SK-N-SH (cell line): Measurements from ENCODE around the gene DNAH5. TPM values are rescaled to one million over a fixed set of nuclear protein-coding genes. Genes with fewer than 3 reads are reported as not detected.

ENCODE experiments used
- CTCF ChIA-PET: fragments of 300-600, 350-600 bp; formaldehyde crosslinking; extraction: SDS; loops from one replicate; lab custom pipeline; 2021; lab: Yijun Ruan, JAX
- POLR2A ChIA-PET: fragments of 350-600 bp; sonication (Branson Sonifier 250); formaldehyde crosslinking; extraction: SDS; loops from one replicate; lab custom pipeline; 2020; ENCODE audit warnings: antibody characterized with exemption, inconsistent platforms; lab: Yijun Ruan, JAX
- DNase-seq: peaks from one replicate; pipeline ENCODE4 v3.0.0; 2012
- H2AFZ ChIP-seq: fragments of 200-600 bp; sonication (generic); 2 replicates; pipeline ENCODE4 v1.8.1; 2016; ENCODE audit warnings: antibody characterized with exemption, mild to moderate bottlenecking, low read depth
- H3F3A ChIP-seq: fragments of 200-600 bp; sonication (generic); replicated peaks from 2 replicates; pipeline ENCODE3; 2016; ENCODE audit warnings: antibody characterized with exemption, mild to moderate bottlenecking; ENCODE audit not compliant: insufficient read depth
- H3K27ac ChIP-seq, 2 experiments: fragments of 200-500 bp in 1 of 2; fragments of 200-600 bp in 1 of 2; sonication (Bioruptor generic) in 1 of 2; sonication (generic), shearing (Covaris generic) in 1 of 2; 2 replicates each; pipeline versions ENCODE4 v1.5.1 to v1.6.1; 2014 to 2016; ENCODE audit warnings: low read depth in 2 of 2, inconsistent platforms in 1 of 2, low read length in 1 of 2, mild to moderate bottlenecking in 1 of 2, mixed read lengths in 1 of 2
- H3K27me3 ChIP-seq: fragments of 200-600 bp; sonication (generic), shearing (Covaris generic); 2 replicates; pipeline ENCODE4 v1.6.1; 2016; ENCODE audit warnings: mixed run types; ENCODE audit not compliant: insufficient read depth
- H3K36me3 ChIP-seq, 2 experiments: fragments of 200-500 bp in 1 of 2; fragments of 200-600 bp in 1 of 2; sonication (Bioruptor generic) in 1 of 2; sonication (generic) in 1 of 2; replicated peaks in 1 of 2; 2 replicates each; pipeline versions ENCODE3 to v1.5.1; 2014 to 2016; ENCODE audit warnings: low read length in 1 of 2, mild to moderate bottlenecking in 1 of 2; ENCODE audit not compliant: insufficient read depth in 2 of 2, control insufficient read depth in 1 of 2
- H3K4me1 ChIP-seq, 2 experiments: fragments of 200-500 bp in 1 of 2; fragments of 200-600 bp in 1 of 2; sonication (Bioruptor generic) in 1 of 2; sonication (generic), shearing (Covaris generic) in 1 of 2; 2 replicates each; pipeline versions ENCODE4 v1.5.1 to v1.6.1; 2014 to 2016; ENCODE audit warnings: low read depth in 1 of 2, low read length in 1 of 2, mixed run types in 1 of 2; ENCODE audit not compliant: insufficient read depth in 2 of 2, control insufficient read depth in 1 of 2
- H3K4me2 ChIP-seq: fragments of 200-600 bp; sonication (generic), shearing (Covaris generic); 2 replicates; pipeline ENCODE4 v1.6.1; 2017; ENCODE audit warnings: mixed run types
- H3K4me3 ChIP-seq, 2 experiments: fragments of 200-500 bp in 1 of 2; fragments of 200-600 bp in 1 of 2; sonication (Bioruptor generic) in 1 of 2; sonication (generic), shearing (Covaris generic) in 1 of 2; 2 replicates each; pipeline versions ENCODE4 v1.5.1 to v1.8.1; 2014 to 2016; ENCODE audit warnings: low read depth in 2 of 2, inconsistent platforms in 1 of 2, low read length in 1 of 2, mild to moderate bottlenecking in 1 of 2, mixed read lengths in 1 of 2, moderate library complexity in 1 of 2
- H3K79me2 ChIP-seq: fragments of 200-600 bp; sonication (generic); 2 replicates; pipeline ENCODE4 v1.8.1; 2017; ENCODE audit warnings: mild to moderate bottlenecking; ENCODE audit not compliant: insufficient read depth
- H3K9ac ChIP-seq: fragments of 200-600 bp; sonication (generic); 2 replicates; pipeline ENCODE4 v1.6.1; 2017; ENCODE audit warnings: mixed run types
- H3K9me2 ChIP-seq: fragments of 200-600 bp; sonication (generic); 2 replicates; pipeline ENCODE4 v1.6.1; 2017; ENCODE audit warnings: mixed run types
- H3K9me3 ChIP-seq: fragments of 200-600 bp; sonication (generic); 2 replicates; pipeline ENCODE4 v1.6.1; 2017; ENCODE audit warnings: mixed run types, mild to moderate bottlenecking, moderate library complexity
- H4K20me1 ChIP-seq: fragments of 200-600 bp; sonication (generic); 2 replicates; pipeline ENCODE4 v1.6.1; 2017; ENCODE audit warnings: mild to moderate bottlenecking, mixed run types; ENCODE audit not compliant: insufficient read depth
- CTCF ChIP-seq: fragments of 200-600 bp; sonication (generic); IDR thresholded peaks from 2 replicates; pipeline ENCODE4 v1.6.1; 2017; ENCODE audit warnings: antibody characterized with exemption, mild to moderate bottlenecking, moderate library complexity
- ELF1 ChIP-seq: IDR thresholded peaks from 2 replicates; pipeline ENCODE4 v1.4.0; 2012
- EP300 ChIP-seq, 2 experiments: IDR thresholded peaks; 2 replicates each; pipeline versions ENCODE4 v1.4.0 to v1.6.1; 2012; ENCODE audit warnings: borderline replicate concordance in 1 of 2, low read depth in 1 of 2, low read length in 1 of 2
- FOSL2 ChIP-seq: IDR thresholded peaks from 2 replicates; pipeline ENCODE4 v1.4.0; 2012; ENCODE audit warnings: low read depth, mild to moderate bottlenecking, moderate library complexity, borderline replicate concordance
- MAX ChIP-seq: IDR thresholded peaks from 2 replicates; pipeline ENCODE4 v1.4.0; 2012; ENCODE audit warnings: low read depth
- MXI1 ChIP-seq: IDR thresholded peaks from 2 replicates; pipeline ENCODE4 v1.6.1; 2012; ENCODE audit warnings: mild to moderate bottlenecking, low read depth, low read length, improper control_type of control experiment
- NRF1 ChIP-seq: IDR thresholded peaks from 2 replicates; pipeline ENCODE4 v1.6.1; 2012; ENCODE audit warnings: low read depth, mild to moderate bottlenecking, low read length
- RAD21 ChIP-seq: IDR thresholded peaks from 2 replicates; pipeline ENCODE4 v1.6.1; 2012; ENCODE audit warnings: mild to moderate bottlenecking, low read length
- SIN3A ChIP-seq: IDR thresholded peaks from 2 replicates; pipeline ENCODE4 v1.6.1; 2012; ENCODE audit warnings: low read depth, mild to moderate bottlenecking, low read length, moderate library complexity, borderline replicate concordance
- USF1 ChIP-seq: IDR thresholded peaks from 2 replicates; pipeline ENCODE4 v1.4.0; 2012; ENCODE audit warnings: low read depth, borderline replicate concordance
- USF2 ChIP-seq: fragments of 150-350 bp; IDR thresholded peaks from 2 replicates; pipeline ENCODE4 v1.6.1; 2017; ENCODE audit warnings: antibody characterized with exemption, low read length, low read depth, borderline replicate concordance
- ZBTB33 ChIP-seq: IDR thresholded peaks from 2 replicates; pipeline ENCODE4 v1.4.0; 2012; ENCODE audit warnings: low read depth, borderline replicate concordance
- WGBS: methylation state at CpG from one replicate; pipeline ENCODE4 v1.1.6; 2017; ENCODE audit warnings: low lambda C conversion rate; 5-methylcytosine and 5-hydroxymethylcytosine counted together
- polyA plus RNA-seq, 3 experiments: library from polyadenylated mRNA; depleted of rRNA; stranded (reverse); fragments of >200 nt; gene quantifications; 2 replicates each; pipeline ENCODE4 v1.2.3, GENCODE V29; 2012

Gene DNAH5
- polyA plus RNA-seq, 1 of the 3 experiments (the other 2 are of a cell fraction): 0.74 TPM

GRCh38 chr5:13660072-13660471 is 284.4 kb downstream of the DNAH5 start:
- Histone ChIP-seq H3K9me3 (no peaks in the 10 kb centered on the region), H3K9me2 (no peaks in the 10 kb centered on the region), H2AFZ (no peak overlapping the region; the same call in 1 of the 2 replicates), H3K9ac (no peak overlapping the region), H3K4me1 (no peaks in the 10 kb centered on the region), H3F3A (no peaks in the 10 kb centered on the region), H4K20me1 (no peaks in the 10 kb centered on the region), H3K4me3 (no peak overlapping the region), H3K27me3 (peaks cover 8% of the 10 kb centered on the region; the same call in 1 of the 2 replicates), H3K79me2 (no peaks in the 10 kb centered on the region), H3K4me2 (no peak overlapping the region), H3K27ac (no peak overlapping the region), H3K36me3 (no peaks in the 10 kb centered on the region)
- CTCF ChIA-PET: interaction anchor here (1.2 kb wide), 1 partner anchor 12 kb away, joined by 3 read pairs; no protein-coding TSS in a partner anchor
- 4% methylated on average over 3 of the region's 3 CpGs for WGBS
- TF ChIP-seq FOSL2 (no peak), CTCF (peak; percentile 43), MAX (no peak), SIN3A (no peak), USF1 (no peak), NRF1 (no peak), USF2 (no peak), RAD21 (peak; percentile 26), EP300 (IDR thresholded peaks at IDR 0.05; ENCODE audit: borderline replicate concordance in 1 of 2, low read depth in 1 of 2, low read length in 1 of 2) (no peak), MXI1 (no peak), ZBTB33 (no peak), ELF1 (no peak)
- POLR2A ChIA-PET: no interaction called here
- DNase-seq: no peak
